Measurements from ENCODE around the gene SSPN.

SSPN gene

GRCh38 chr12:26295001-26295400 lies 99.6 kb downstream of the SSPN start:
- TF ChIP-seq CREB5 (CRISPR knock-in tag; IDR thresholded peaks at IDR 0.05; ENCODE audit: low read depth): no peak
- TF ChIP-seq CSDC2 (CRISPR knock-in tag; IDR thresholded peaks at IDR 0.05): no peak
- TF ChIP-seq ZNF565 (CRISPR knock-in tag; conservative IDR thresholded peaks at IDR 0.05; ENCODE audit: low read depth): no peak
- no peak for TF ChIP-seq RARB (CRISPR knock-in tag; IDR thresholded peaks at IDR 0.05)
- no peak for TF ChIP-seq POU6F1 (CRISPR knock-in tag; IDR thresholded peaks at IDR 0.05; ENCODE audit: borderline replicate concordance, low read depth)
- TF ChIP-seq TSHZ2 (CRISPR knock-in tag; IDR thresholded peaks at IDR 0.05): no peak
- TF ChIP-seq ESRRG (CRISPR knock-in tag; IDR thresholded peaks at IDR 0.05): no peak
- TF ChIP-seq ZNF70 (CRISPR knock-in tag; IDR thresholded peaks at IDR 0.05): no peak
- no peak for TF ChIP-seq BACH2 (CRISPR knock-in tag; IDR thresholded peaks at IDR 0.05; ENCODE audit: borderline replicate concordance)
- ATAC-seq: no peak

GRCh38 chr12:26297396-26298070 lies 102.2 kb downstream of the SSPN start:
- no peak for TF ChIP-seq TCF4 (CRISPR knock-in tag; IDR thresholded peaks at IDR 0.05; ENCODE audit: borderline replicate concordance)
- no peak for TF ChIP-seq ZNF565 (CRISPR knock-in tag; conservative IDR thresholded peaks at IDR 0.05; ENCODE audit: low read depth)
- TF ChIP-seq OSR1 (CRISPR knock-in tag; IDR thresholded peaks at IDR 0.05): no peak
- TF ChIP-seq CSRNP3 (CRISPR knock-in tag; IDR thresholded peaks at IDR 0.05): no peak
- no peak for TF ChIP-seq POU6F1 (CRISPR knock-in tag; IDR thresholded peaks at IDR 0.05; ENCODE audit: borderline replicate concordance, low read depth)
- TF ChIP-seq ARNTL (CRISPR knock-in tag; IDR thresholded peaks at IDR 0.05; ENCODE audit: borderline replicate concordance, low read depth): no peak
- no peak for TF ChIP-seq GLIS3 (CRISPR knock-in tag; IDR thresholded peaks at IDR 0.05)
- ATAC-seq: no peak

GRCh38 chr12:26298785-26299621 lies 103.6 kb downstream of the SSPN start:
- no peak for TF ChIP-seq ARNTL (CRISPR knock-in tag; IDR thresholded peaks at IDR 0.05; ENCODE audit: borderline replicate concordance, low read depth)
- no peak for TF ChIP-seq ZNF565 (CRISPR knock-in tag; conservative IDR thresholded peaks at IDR 0.05; ENCODE audit: low read depth)
- TF ChIP-seq PPARA (CRISPR knock-in tag; IDR thresholded peaks at IDR 0.05; ENCODE audit: borderline replicate concordance): no peak
- TF ChIP-seq CREB5 (CRISPR knock-in tag; IDR thresholded peaks at IDR 0.05; ENCODE audit: low read depth): 0 out of 2 replicates have a peak, but pooled peaks have one; percentile 26
- TF ChIP-seq POU6F1 (CRISPR knock-in tag; IDR thresholded peaks at IDR 0.05; ENCODE audit: borderline replicate concordance, low read depth): 0 out of 2 replicates have a peak, but pooled peaks have one; percentile 60
- 0 out of 2 replicates have a peak, but pooled peaks have one; percentile 49 for TF ChIP-seq ZFP3 (CRISPR knock-in tag; IDR thresholded peaks at IDR 0.05)
- no peak for TF ChIP-seq TOX (CRISPR knock-in tag; IDR thresholded peaks at IDR 0.05; ENCODE audit: borderline replicate concordance)
- TF ChIP-seq ZNF70 (CRISPR knock-in tag; IDR thresholded peaks at IDR 0.05): no peak
- peak; percentile 84 for TF ChIP-seq ISL1 (CRISPR knock-in tag; IDR thresholded peaks at IDR 0.05)
- no peak for TF ChIP-seq ZC3H10 (CRISPR knock-in tag; IDR thresholded peaks at IDR 0.05)
- no peak for TF ChIP-seq TCF4 (CRISPR knock-in tag; IDR thresholded peaks at IDR 0.05; ENCODE audit: borderline replicate concordance)
- no peak for TF ChIP-seq CSDC2 (CRISPR knock-in tag; IDR thresholded peaks at IDR 0.05)
- ATAC-seq: peak; percentile 98

All from SK-N-SH treated with all-trans-retinoic acid at 6 μM for 48 hours (cell line).